K562 (cell line): ENCODE measurements around the gene RAD51D. TPM values are rescaled to one million over a fixed set of nuclear protein-coding genes. Genes with fewer than 3 reads are reported as not detected.

ENCODE experiments used
- ARID1B ChIP-seq: fragments of 450-650 bp; IDR thresholded peaks from 2 replicates; pipeline ENCODE4 v1.6.1; 2016; ENCODE audit warnings: antibody characterized with exemption, mild to moderate bottlenecking, inconsistent platforms
- ARID3A ChIP-seq: IDR thresholded peaks from 2 replicates; pipeline ENCODE4 v1.6.1; 2012; ENCODE audit warnings: low read depth, low read length, improper control_type of control experiment, borderline replicate concordance
- BACH1 ChIP-seq: fragments of 200-800 bp; sonication (Bioruptor generic); IDR thresholded peaks from 2 replicates; pipeline ENCODE4 v1.6.1; 2016; ENCODE audit warnings: missing genetic modification characterization, missing compliant biosample characterization
- BMI1 ChIP-seq: fragments of 150-350 bp; IDR thresholded peaks from 2 replicates; pipeline ENCODE4 v1.6.1; 2014; ENCODE audit warnings: low read length
- CBX5 ChIP-seq: IDR thresholded peaks from 2 replicates; pipeline ENCODE4 v1.6.1; 2014; ENCODE audit warnings: low read depth, borderline replicate concordance
- CHCHD3 ChIP-seq: fragments of 250-450 bp; sonication (Bioruptor Pico); IDR thresholded peaks from 2 replicates; pipeline ENCODE4 v2.1.2; 2022; ENCODE audit warnings: mild to moderate bottlenecking
- CTCF ChIP-seq, 3 experiments: IDR thresholded peaks in 2 of 3; conservative IDR thresholded peaks in 1 of 3; 2 replicates each; pipeline ENCODE4 v1.5.1; 2011 to 2012; ENCODE audit warnings: low read length in 3 of 3, mild to moderate bottlenecking in 3 of 3, control low read depth in 2 of 3, improper control_type of control experiment in 1 of 3, inconsistent platforms in 1 of 3, low read depth in 1 of 3, mixed read lengths in 1 of 3, moderate library complexity in 1 of 3; ENCODE audit not compliant: insufficient read depth in 2 of 3
- DNMT1 ChIP-seq: fragments of 450-650 bp; IDR thresholded peaks from 2 replicates; pipeline ENCODE4 v1.6.1; 2016; ENCODE audit warnings: antibody characterized with exemption, mild to moderate bottlenecking
- E2F3 ChIP-seq: fragments of 250-450 bp; sonication (Bioruptor Pico); IDR thresholded peaks from 2 replicates; pipeline ENCODE4 v1.4.0; 2020; ENCODE audit warnings: mild to moderate bottlenecking
- KLF10 ChIP-seq: fragments of 250-450 bp; sonication (Bioruptor Pico); IDR thresholded peaks from 2 replicates; pipeline ENCODE4 v1.6.1; 2021; ENCODE audit warnings: matching md5 sums
- MCM2 ChIP-seq: fragments of 450-650 bp; IDR thresholded peaks from 2 replicates; pipeline ENCODE4 v1.6.1; 2017; ENCODE audit warnings: low read depth, mild to moderate bottlenecking
- NFE2 ChIP-seq: IDR thresholded peaks from 2 replicates; pipeline ENCODE4 v1.6.1; 2014; ENCODE audit warnings: antibody characterized with exemption, low read depth
- NFXL1 ChIP-seq: fragments of 450-650 bp; formaldehyde crosslinking; IDR thresholded peaks from 2 replicates; pipeline ENCODE4 v1.4.0; 2021; ENCODE audit warnings: mild to moderate bottlenecking
- PCBP2 ChIP-seq: fragments of 200-400 bp; formaldehyde crosslinking; IDR thresholded peaks from 2 replicates; pipeline ENCODE4 v1.6.1; 2018; ENCODE audit warnings: low read length, low read depth, mild to moderate bottlenecking, moderate library complexity; ENCODE audit not compliant: poor library complexity, severe bottlenecking
- PHF21A ChIP-seq: fragments of 450-650 bp; IDR thresholded peaks from 2 replicates; pipeline ENCODE4 v1.6.1; 2017; ENCODE audit warnings: low read depth, borderline replicate concordance
- RBBP5 ChIP-seq: fragments of 200-600 bp; sonication (generic); IDR thresholded peaks from 2 replicates; pipeline ENCODE4 v1.6.1; 2012; ENCODE audit warnings: borderline replicate concordance, mild to moderate bottlenecking, low read length, control low read depth, inconsistent platforms; ENCODE audit not compliant: insufficient read depth, poor library complexity, severe bottlenecking
- SIRT6 ChIP-seq: IDR thresholded peaks from one replicate; pipeline ENCODE4 v1.6.1; 2012; ENCODE audit warnings: low read depth, mild to moderate bottlenecking, control low read depth, inconsistent platforms, low read length, moderate library complexity
- SREBF2 ChIP-seq: sonication (generic); formaldehyde crosslinking; IDR thresholded peaks from 2 replicates; pipeline ENCODE4 v1.4.0; 2020; ENCODE audit warnings: mild to moderate bottlenecking, missing genetic modification reagents
- SRSF3 ChIP-seq: fragments of 200-400 bp; formaldehyde crosslinking; IDR thresholded peaks from 2 replicates; pipeline ENCODE4 v1.6.1; 2016; ENCODE audit warnings: mild to moderate bottlenecking, low read length, moderate library complexity; ENCODE audit not compliant: insufficient read depth
- STAT5B ChIP-seq: fragments of 250-450 bp; sonication (Bioruptor Pico); IDR thresholded peaks from 2 replicates; pipeline ENCODE4 v1.8.0; 2021; ENCODE audit warnings: mild to moderate bottlenecking, inconsistent platforms
- TBP ChIP-seq: optimal IDR thresholded peaks from 2 replicates; pipeline ENCODE3; 2011; ENCODE audit warnings: low read depth, low read length, improper control_type of control experiment
- TCFL5 ChIP-seq: fragments of 250-450 bp; sonication (Bioruptor Pico); conservative IDR thresholded peaks from 2 replicates; pipeline ENCODE4 v1.6.1; 2021; ENCODE audit warnings: mild to moderate bottlenecking, moderate library complexity, matching md5 sums
- WHSC1 ChIP-seq: IDR thresholded peaks from one replicate; pipeline ENCODE4 v1.6.1; 2012; ENCODE audit warnings: low read length, control low read depth, inconsistent platforms
- YBX1 ChIP-seq: fragments of 450-650 bp; IDR thresholded peaks from 2 replicates; pipeline ENCODE4 v1.7.1; 2016; ENCODE audit warnings: mild to moderate bottlenecking
- ZNF143 ChIP-seq: sonication (generic); formaldehyde crosslinking; IDR thresholded peaks from 2 replicates; pipeline ENCODE4 v1.9.0; 2022; ENCODE audit warnings: mild to moderate bottlenecking, missing genetic modification reagents
- ZNF436 ChIP-seq: fragments of 250-450, 450-650 bp; sonication (Bioruptor Pico); formaldehyde crosslinking; IDR thresholded peaks from 2 replicates; pipeline ENCODE4 v1.7.0; 2020; ENCODE audit warnings: mild to moderate bottlenecking
- ZNF511 ChIP-seq: sonication (generic); formaldehyde crosslinking; IDR thresholded peaks from 2 replicates; pipeline ENCODE4 v1.8.0; 2022; ENCODE audit warnings: mild to moderate bottlenecking, missing genetic modification reagents
- ZNF79 ChIP-seq: fragments of 250-450 bp; sonication (Bioruptor Pico); IDR thresholded peaks from 2 replicates; pipeline ENCODE4 v1.4.0; 2020; ENCODE audit warnings: low read depth, mild to moderate bottlenecking, moderate library complexity
- polyA plus RNA-seq, 8 experiments: library from polyadenylated mRNA; depleted of rRNA in 4 of 8; stranded (reverse) in 5 of 8; unstranded in 3 of 8; fragments of >200 nt; fragmentation: Nextera tagmentation in 2 of 8; fragmentation: Illumina TruSeq in 1 of 8; extraction: Ambion mirVana in 2 of 8; extraction: Trizol in 1 of 8; gene quantifications; 2 replicates each; pipeline versions ENCODE4 v1.2.1 to v1.2.3, GENCODE V29; 2011 to 2014; ENCODE audit warnings: inconsistent platforms in 1 of 8, missing spikeins in 1 of 8
- total RNA-seq, 7 experiments: library from RNA; depleted of rRNA in 6 of 7; stranded (reverse); fragments of >200 nt in 6 of 7; fragmentation: Illumina TruSeq in 2 of 7; extraction: Trizol in 2 of 7; gene quantifications; 2 replicates each; pipeline versions ENCODE4 v1.2.1 to v1.2.3, GENCODE V29; 2011 to 2021; ENCODE audit warnings: low replicate concordance in 1 of 7

The RAD51D gene
- total and polyA plus RNA-seq, 9 of the 15 experiments (the other 6 are each of a cell fraction or from before 2014, with no cell fraction given): 2.2 to 16.9 (median 8.7) TPM

GRCh38 chr17:35141681-35142466 lies 22.2 kb upstream of the RAD51D start, which contains the start of gene NLE1 (continued):
- no peak for TF ChIP-seq ZNF436
- TF ChIP-seq ZNF79 (CRISPR knock-in tag): no peak
- no peak for TF ChIP-seq ZNF143 (CRISPR knock-in tag)
- no peak for TF ChIP-seq SRSF3
- no peak for TF ChIP-seq E2F3
- no peak for TF ChIP-seq BMI1
- no peak for TF ChIP-seq TCFL5
- TF ChIP-seq CBX5: no peak
- TF ChIP-seq DNMT1: no peak
- peak; percentile 86 to 91 (median 90) for TF ChIP-seq CTCF (IDR thresholded peaks at IDR 0.05 in 2 of 3, conservative IDR thresholded peaks at IDR 0.05 in 1 of 3; ENCODE audit: insufficient read depth in 2 of 3, low read depth in 1 of 3, low read length in 3 of 3)
- TF ChIP-seq NFE2: peak; percentile 14; the same call in 1 of the 2 replicates
- no peak for TF ChIP-seq KLF10 (CRISPR knock-in tag)
- TF ChIP-seq SIRT6: no peak
- no peak for TF ChIP-seq ARID3A
- TF ChIP-seq ZNF511 (CRISPR knock-in tag): no peak; the same call in 1 of the 2 replicates
- TF ChIP-seq BACH1: no peak
- no peak for TF ChIP-seq PCBP2
- TF ChIP-seq ARID1B: 0 out of 2 replicates have a peak, but pooled peaks have one; percentile 21
- TF ChIP-seq PHF21A: no peak
- no peak for TF ChIP-seq STAT5B
- no peak for TF ChIP-seq YBX1
- no peak for TF ChIP-seq NFXL1 (CRISPR knock-in tag)
- no peak for TF ChIP-seq WHSC1
- peak; percentile 86 for TF ChIP-seq TBP
- TF ChIP-seq RBBP5: peak; percentile 71
- TF ChIP-seq MCM2: no peak
- TF ChIP-seq SREBF2 (CRISPR knock-in tag): no peak
- TF ChIP-seq CHCHD3 (CRISPR knock-in tag): no peak
